Measurements from ENCODE around the gene LMO3. TPM values are rescaled to one million over a fixed set of nuclear protein-coding genes. Genes with fewer than 3 reads are reported as not detected.

Gene LMO3
- total and polyA plus RNA-seq, 2 donors, result 57.0 to 99.4 TPM

GRCh38 chr12:16509411-16509810, 96.6 kb downstream of the LMO3 start:
- DNase-seq (ENCODE audit: extremely low spot score), result no peak
- H3K4me3 ChIP-seq (ENCODE audit: low read depth, low read length), result no peak overlapping the region
- 83% methylated on average over 2 of the region's 2 CpGs for WGBS
- no peak overlapping the region for H3K27ac ChIP-seq (ENCODE audit: low read depth)
- no peaks in the 10 kb centered on the region for H3K4me1 ChIP-seq (ENCODE audit: insufficient read depth)
- H3K36me3 ChIP-seq (ENCODE audit: insufficient read depth), result no peaks in the 10 kb centered on the region

GRCh38 chr12:16506394-16506793, 99.6 kb downstream of the LMO3 start:
- no peaks in the 10 kb centered on the region for H3K4me1 ChIP-seq (ENCODE audit: insufficient read depth)
- no peaks in the 10 kb centered on the region for H3K36me3 ChIP-seq (ENCODE audit: insufficient read depth)
- no peak for DNase-seq (ENCODE audit: extremely low spot score)
- no peak overlapping the region for H3K4me3 ChIP-seq (ENCODE audit: low read depth, low read length)
- H3K27ac ChIP-seq (ENCODE audit: low read depth), result no peak overlapping the region

GRCh38 chr12:16504200-16504599, 101.8 kb downstream of the LMO3 start:
- 76% methylated on average over 1 of the region's 1 CpG for WGBS
- Histone ChIP-seq H3K4me1 (ENCODE audit: insufficient read depth) (no peaks in the 10 kb centered on the region), H3K36me3 (ENCODE audit: insufficient read depth) (no peaks in the 10 kb centered on the region), H3K4me3 (ENCODE audit: low read depth, low read length) (no peak overlapping the region), H3K27ac (ENCODE audit: low read depth) (no peak overlapping the region)
- no peak for DNase-seq (ENCODE audit: extremely low spot score)

- 37% methylated on average over 7 of the region's 7 CpGs for WGBS
- no peaks in the 10 kb centered on the region for H3K4me1 ChIP-seq (ENCODE audit: insufficient read depth)
- H3K36me3 ChIP-seq (ENCODE audit: insufficient read depth), result no peaks in the 10 kb centered on the region
- DNase-seq (ENCODE audit: extremely low spot score), result no peak
- H3K27ac ChIP-seq (ENCODE audit: low read depth), result no peak overlapping the region
- H3K4me3 ChIP-seq (ENCODE audit: low read depth, low read length), result no peak overlapping the region
Observed at GRCh38 chr12:16499611-16500010, 106.4 kb downstream of the LMO3 start.
